Activated naive CD4-positive, alpha-beta T cell treated with Interleukin-2 at 50 U/mL for 16 hours (primary cell): Measurements from ENCODE around the gene UBQLN3.

ENCODE experiments used
- DNase-seq: peaks from one replicate; pipeline ENCODE4 v3.0.0-alpha.2; 2020

The UBQLN3 gene

GRCh38 chr11:5504403-5504921, 5.3 kb downstream of the UBQLN3 start:
- no peak for DNase-seq

GRCh38 chr11:5500393-5500801, 9.4 kb downstream of the UBQLN3 start:
- no peak for DNase-seq

GRCh38 chr11:5499671-5500070, 10.1 kb downstream of the UBQLN3 start:
- DNase-seq, result no peak

- no peak for DNase-seq
Measured at GRCh38 chr11:5489576-5490357, 20.0 kb downstream of the UBQLN3 start.

- no peak for DNase-seq
Measured at GRCh38 chr11:5488798-5489399, 20.9 kb downstream of the UBQLN3 start.

- no peak for DNase-seq
Measured at GRCh38 chr11:5488385-5488784, 21.4 kb downstream of the UBQLN3 start, which contains the start of gene OR52D1. Gene OR52D1, plus strand, starts transcription at chr11:5488685. Its CDS starts 22 bp downstream, at chr11:5488707.

- DNase-seq, result no peak
Measured at GRCh38 chr11:5486421-5486820, 23.3 kb downstream of the UBQLN3 start.

GRCh38 chr11:5486003-5486402, 23.8 kb downstream of the UBQLN3 start:
- no peak for DNase-seq

- peak; percentile 13 for DNase-seq
Measured at GRCh38 chr11:5476186-5476819, 33.5 kb downstream of the UBQLN3 start.

- no peak for DNase-seq
Measured at GRCh38 chr11:5473921-5474320, 35.8 kb downstream of the UBQLN3 start.

- DNase-seq, result no peak
Measured at GRCh38 chr11:5467527-5467926, 42.2 kb downstream of the UBQLN3 start.

- no peak for DNase-seq
Measured at GRCh38 chr11:5460983-5461621, 48.7 kb downstream of the UBQLN3 start.
